ENCODE measurements around the gene BRIP1.

The BRIP1 gene

DNA sequence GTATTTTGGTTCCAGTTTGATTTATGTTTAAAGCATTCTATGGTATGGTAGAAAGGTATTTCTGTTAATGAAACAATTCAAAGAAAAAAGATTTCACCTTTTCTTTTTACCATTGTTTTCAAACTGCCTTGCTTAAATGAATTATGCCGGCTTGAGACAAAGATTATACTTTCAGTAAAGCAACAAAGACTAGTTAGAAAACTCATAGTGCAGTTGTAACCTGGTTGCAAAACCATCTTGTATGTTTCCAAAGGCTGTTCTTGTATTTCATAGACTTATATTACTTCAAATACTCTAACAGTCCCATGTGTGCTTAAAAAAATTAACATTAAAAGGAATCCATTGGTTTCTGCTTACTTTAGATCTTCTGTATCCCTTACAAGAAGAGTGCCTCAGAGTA, 153.8 kb downstream of the BRIP1 start:
- H3K27me3 ChIP-seq (ENCODE audit: control insufficient read depth, insufficient read depth, low read length): no peaks in the 10 kb centered on the region
- no peaks in the 10 kb centered on the region for H3K36me3 ChIP-seq (ENCODE audit: insufficient read depth, low read length)
- no peak overlapping the region for H3K9ac ChIP-seq (ENCODE audit: low read depth, low read length)
- no peak overlapping the region for H3K4me2 ChIP-seq (ENCODE audit: low read length)
- no peak overlapping the region for H3K4me3 ChIP-seq (ENCODE audit: low read length)
- no peaks in the 10 kb centered on the region for H3K9me3 ChIP-seq (replicated peaks; ENCODE audit: low read length)
- no peaks in the 10 kb centered on the region for H3K4me1 ChIP-seq (ENCODE audit: control insufficient read depth, insufficient read depth, low read length)

- Histone ChIP-seq H3K36me3 (ENCODE audit: insufficient read depth, low read length) (no peaks in the 10 kb centered on the region), H3K9ac (ENCODE audit: low read depth, low read length) (no peak overlapping the region), H3K4me3 (ENCODE audit: low read length) (no peak overlapping the region), H3K9me3 (replicated peaks; ENCODE audit: low read length) (peaks cover under 1% of the 10 kb centered on the region), H3K4me1 (ENCODE audit: control insufficient read depth, insufficient read depth, low read length) (no peaks in the 10 kb centered on the region), H3K27me3 (ENCODE audit: control insufficient read depth, insufficient read depth, low read length) (no peaks in the 10 kb centered on the region), H3K4me2 (ENCODE audit: low read length) (no peak overlapping the region)
These were observed 158.3 kb downstream of the BRIP1 start for GRCh38 chr17:61704935-61705449.

DNA sequence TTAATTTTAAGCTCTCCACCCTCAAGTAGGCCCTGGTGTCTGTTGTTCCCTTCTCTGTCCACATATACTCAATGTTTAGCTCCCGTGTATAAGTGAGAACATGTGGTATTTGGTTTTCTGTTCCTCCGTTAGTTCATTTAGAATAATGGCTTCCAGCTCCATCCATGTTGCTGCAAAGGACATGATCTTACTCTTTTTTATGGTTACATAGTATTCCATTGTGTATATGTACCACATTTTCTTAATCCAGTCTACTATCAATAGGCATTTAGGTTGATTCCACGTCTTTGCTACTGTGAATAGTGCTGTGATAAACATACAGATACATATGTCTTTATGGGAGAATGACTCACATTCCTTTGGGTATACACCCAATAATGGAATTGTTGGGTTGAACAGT, 160.9 kb downstream of the BRIP1 start:
- no peaks in the 10 kb centered on the region for H3K27me3 ChIP-seq (ENCODE audit: control insufficient read depth, insufficient read depth, low read length)
- H3K4me3 ChIP-seq (ENCODE audit: low read length): no peak overlapping the region
- H3K4me1 ChIP-seq (ENCODE audit: control insufficient read depth, insufficient read depth, low read length): no peaks in the 10 kb centered on the region
- peaks cover 6% of the 10 kb centered on the region for H3K9me3 ChIP-seq (replicated peaks; ENCODE audit: low read length)
- H3K9ac ChIP-seq (ENCODE audit: low read depth, low read length): no peak overlapping the region
- no peaks in the 10 kb centered on the region for H3K36me3 ChIP-seq (ENCODE audit: insufficient read depth, low read length)
- H3K4me2 ChIP-seq (ENCODE audit: low read length): no peak overlapping the region

GRCh38 chr17:61701978-61702377, 161.3 kb downstream of the BRIP1 start:
- no peaks in the 10 kb centered on the region for H3K4me1 ChIP-seq (ENCODE audit: control insufficient read depth, insufficient read depth, low read length)
- no peak overlapping the region for H3K9ac ChIP-seq (ENCODE audit: low read depth, low read length)
- no peak overlapping the region for H3K4me2 ChIP-seq (ENCODE audit: low read length)
- no peaks in the 10 kb centered on the region for H3K36me3 ChIP-seq (ENCODE audit: insufficient read depth, low read length)
- no peaks in the 10 kb centered on the region for H3K27me3 ChIP-seq (ENCODE audit: control insufficient read depth, insufficient read depth, low read length)
- H3K4me3 ChIP-seq (ENCODE audit: low read length): no peak overlapping the region
- peaks cover 6% of the 10 kb centered on the region for H3K9me3 ChIP-seq (replicated peaks; ENCODE audit: low read length)

- peaks cover 6% of the 10 kb centered on the region for H3K9me3 ChIP-seq (replicated peaks; ENCODE audit: low read length)
- H3K4me3 ChIP-seq (ENCODE audit: low read length): no peak overlapping the region
- no peak overlapping the region for H3K9ac ChIP-seq (ENCODE audit: low read depth, low read length)
- no peak overlapping the region for H3K4me2 ChIP-seq (ENCODE audit: low read length)
- no peaks in the 10 kb centered on the region for H3K36me3 ChIP-seq (ENCODE audit: insufficient read depth, low read length)
- no peaks in the 10 kb centered on the region for H3K27me3 ChIP-seq (ENCODE audit: control insufficient read depth, insufficient read depth, low read length)
- H3K4me1 ChIP-seq (ENCODE audit: control insufficient read depth, insufficient read depth, low read length): no peaks in the 10 kb centered on the region
These were observed 162.0 kb downstream of the BRIP1 start for GRCh38 chr17:61701334-61701733.

- Histone ChIP-seq H3K27me3 (ENCODE audit: control insufficient read depth, insufficient read depth, low read length) (no peaks in the 10 kb centered on the region), H3K4me3 (ENCODE audit: low read length) (no peak overlapping the region), H3K36me3 (ENCODE audit: insufficient read depth, low read length) (no peaks in the 10 kb centered on the region), H3K9ac (ENCODE audit: low read depth, low read length) (no peak overlapping the region), H3K9me3 (replicated peaks; ENCODE audit: low read length) (peaks cover 6% of the 10 kb centered on the region), H3K4me1 (ENCODE audit: control insufficient read depth, insufficient read depth, low read length) (no peaks in the 10 kb centered on the region), H3K4me2 (ENCODE audit: low read length) (no peak overlapping the region)
These were observed 163.1 kb downstream of the BRIP1 start for GRCh38 chr17:61700252-61700651.

- H3K27me3 ChIP-seq (ENCODE audit: control insufficient read depth, insufficient read depth, low read length): no peaks in the 10 kb centered on the region
- H3K9me3 ChIP-seq (replicated peaks; ENCODE audit: low read length): peaks cover 6% of the 10 kb centered on the region
- no peak overlapping the region for H3K9ac ChIP-seq (ENCODE audit: low read depth, low read length)
- H3K4me1 ChIP-seq (ENCODE audit: control insufficient read depth, insufficient read depth, low read length): no peaks in the 10 kb centered on the region
- no peak overlapping the region for H3K4me3 ChIP-seq (ENCODE audit: low read length)
- no peaks in the 10 kb centered on the region for H3K36me3 ChIP-seq (ENCODE audit: insufficient read depth, low read length)
- H3K4me2 ChIP-seq (ENCODE audit: low read length): no peak overlapping the region
These were observed 163.6 kb downstream of the BRIP1 start for GRCh38 chr17:61699694-61700093.

GRCh38 chr17:61699032-61699431, 164.3 kb downstream of the BRIP1 start:
- Histone ChIP-seq H3K4me2 (ENCODE audit: low read length) (no peak overlapping the region), H3K9ac (ENCODE audit: low read depth, low read length) (no peak overlapping the region), H3K4me1 (ENCODE audit: control insufficient read depth, insufficient read depth, low read length) (peaks cover 5% of the 10 kb centered on the region), H3K9me3 (replicated peaks; ENCODE audit: low read length) (peaks cover 6% of the 10 kb centered on the region), H3K4me3 (ENCODE audit: low read length) (no peak overlapping the region), H3K27me3 (ENCODE audit: control insufficient read depth, insufficient read depth, low read length) (no peaks in the 10 kb centered on the region), H3K36me3 (ENCODE audit: insufficient read depth, low read length) (no peaks in the 10 kb centered on the region)

- H3K36me3 ChIP-seq (ENCODE audit: insufficient read depth, low read length): no peaks in the 10 kb centered on the region
- peaks cover 6% of the 10 kb centered on the region for H3K9me3 ChIP-seq (replicated peaks; ENCODE audit: low read length)
- no peak overlapping the region for H3K4me3 ChIP-seq (ENCODE audit: low read length)
- peaks cover 8% of the 10 kb centered on the region for H3K4me1 ChIP-seq (ENCODE audit: control insufficient read depth, insufficient read depth, low read length)
- no peak overlapping the region for H3K9ac ChIP-seq (ENCODE audit: low read depth, low read length)
- H3K27me3 ChIP-seq (ENCODE audit: control insufficient read depth, insufficient read depth, low read length): no peaks in the 10 kb centered on the region
- H3K4me2 ChIP-seq (ENCODE audit: low read length): no peak overlapping the region
These were observed 165.1 kb downstream of the BRIP1 start for GRCh38 chr17:61698244-61698643.

DNA sequence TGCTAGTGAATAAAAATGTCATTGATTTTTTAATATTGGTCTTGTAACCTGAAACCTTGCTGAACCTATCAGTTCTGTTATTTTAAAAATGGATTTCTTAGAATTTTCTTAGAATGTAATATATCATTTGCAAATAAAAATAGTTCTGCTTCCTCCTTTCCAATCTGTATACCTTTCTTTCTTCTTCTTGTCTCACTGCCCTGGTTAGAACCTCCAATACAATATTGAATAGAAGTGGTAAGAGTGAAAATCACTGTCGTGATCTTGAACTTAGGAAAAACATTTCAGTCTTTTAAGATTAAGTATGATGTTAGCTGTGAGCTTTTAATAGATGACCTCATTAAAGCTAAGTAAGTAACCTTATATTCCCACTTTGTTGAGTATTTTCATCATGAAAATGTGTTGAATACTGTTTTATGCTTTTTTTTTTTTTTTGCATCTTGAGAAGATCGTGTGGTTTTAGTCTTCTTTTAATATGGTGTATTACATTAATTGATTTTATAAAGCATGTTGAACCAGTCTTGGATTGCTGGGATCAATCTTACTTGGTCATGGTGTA, 167.5 kb downstream of the BRIP1 start:
- H3K36me3 ChIP-seq (ENCODE audit: insufficient read depth, low read length): peaks cover 2% of the 10 kb centered on the region
- H3K4me3 ChIP-seq (ENCODE audit: low read length): no peak overlapping the region
- no peaks in the 10 kb centered on the region for H3K27me3 ChIP-seq (ENCODE audit: control insufficient read depth, insufficient read depth, low read length)
- H3K4me2 ChIP-seq (ENCODE audit: low read length): no peak overlapping the region
- peaks cover 6% of the 10 kb centered on the region for H3K9me3 ChIP-seq (replicated peaks; ENCODE audit: low read length)
- no peak overlapping the region for H3K9ac ChIP-seq (ENCODE audit: low read depth, low read length)
- H3K4me1 ChIP-seq (ENCODE audit: control insufficient read depth, insufficient read depth, low read length): peaks cover 8% of the 10 kb centered on the region

DNA sequence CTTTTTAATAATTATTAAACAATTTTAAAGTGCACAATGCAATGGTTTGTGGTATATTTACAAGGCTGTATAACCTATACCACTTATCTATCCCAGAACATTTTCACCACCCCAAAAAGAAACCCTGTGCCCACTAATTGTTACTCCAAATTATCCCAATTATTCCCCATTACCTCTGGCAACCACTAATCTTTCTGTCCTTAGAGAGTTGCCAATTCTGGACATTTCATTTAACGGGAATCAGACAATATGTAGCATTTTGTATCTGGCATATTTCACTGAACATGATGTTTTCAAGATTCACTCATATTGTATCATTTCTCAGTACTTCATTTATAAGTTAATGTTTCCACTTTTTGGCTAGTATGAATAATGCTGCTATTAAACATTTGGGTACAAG, 169.2 kb downstream of the BRIP1 start:
- no peak overlapping the region for H3K4me3 ChIP-seq (ENCODE audit: low read length)
- peaks cover 2% of the 10 kb centered on the region for H3K36me3 ChIP-seq (ENCODE audit: insufficient read depth, low read length)
- H3K4me2 ChIP-seq (ENCODE audit: low read length): no peak overlapping the region
- H3K9ac ChIP-seq (ENCODE audit: low read depth, low read length): no peak overlapping the region
- no peaks in the 10 kb centered on the region for H3K9me3 ChIP-seq (replicated peaks; ENCODE audit: low read length)
- H3K4me1 ChIP-seq (ENCODE audit: control insufficient read depth, insufficient read depth, low read length): peaks cover 8% of the 10 kb centered on the region
- no peaks in the 10 kb centered on the region for H3K27me3 ChIP-seq (ENCODE audit: control insufficient read depth, insufficient read depth, low read length)

DNA sequence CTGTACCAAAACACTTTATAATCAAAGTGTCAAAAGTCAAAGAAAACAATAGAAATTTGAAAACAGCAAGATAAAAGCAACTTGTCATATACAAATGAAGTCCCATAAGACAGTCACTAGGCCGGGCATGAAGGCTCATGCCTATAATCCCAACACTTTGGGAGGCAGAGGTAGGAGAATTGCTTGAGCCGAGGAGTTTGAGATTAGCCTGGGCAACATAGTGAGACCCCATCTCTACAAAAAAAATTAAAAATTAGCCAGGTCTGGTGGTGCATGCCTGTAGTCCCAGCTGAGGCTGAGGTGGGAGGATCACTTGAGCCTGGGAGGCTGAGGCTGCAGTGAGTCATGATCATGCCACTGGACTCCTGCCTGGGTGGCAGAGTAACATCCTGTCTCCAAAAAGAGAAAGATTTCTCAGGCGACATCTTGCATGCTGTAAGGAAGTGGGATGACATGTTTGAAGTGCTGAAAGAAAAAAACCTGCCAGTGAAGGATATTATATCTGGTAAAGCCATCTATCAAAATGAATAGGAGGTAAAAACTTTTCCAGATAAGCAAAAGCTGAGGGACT, 173.6 kb downstream of the BRIP1 start:
- Histone ChIP-seq H3K4me1 (ENCODE audit: control insufficient read depth, insufficient read depth, low read length) (peaks cover 8% of the 10 kb centered on the region), H3K27me3 (ENCODE audit: control insufficient read depth, insufficient read depth, low read length) (no peaks in the 10 kb centered on the region), H3K36me3 (ENCODE audit: insufficient read depth, low read length) (peaks cover 2% of the 10 kb centered on the region), H3K4me2 (ENCODE audit: low read length) (no peak overlapping the region), H3K9ac (ENCODE audit: low read depth, low read length) (no peak overlapping the region), H3K4me3 (ENCODE audit: low read length) (no peak overlapping the region), H3K9me3 (replicated peaks; ENCODE audit: low read length) (no peaks in the 10 kb centered on the region)
